SK-N-SH treated with all-trans-retinoic acid at 6 μM for 48 hours (cell line): ENCODE data around the gene RIPOR3.

ENCODE experiments used
- ATAC-seq: fragments of 200-7000 bp; cut with Tn5 transposase; 3 replicates; pipeline ENCODE4 v1.9.1; 2020; ENCODE audit warnings: mild to moderate bottlenecking, moderate library complexity
- ARNTL ChIP-seq: fragments of 450-650 bp; formaldehyde crosslinking; IDR thresholded peaks from 2 replicates; pipeline ENCODE4 v1.5.0; 2020; ENCODE audit warnings: low read depth, mild to moderate bottlenecking, moderate library complexity, borderline replicate concordance
- BACH2 ChIP-seq: fragments of 250-450 bp; sonication (Bioruptor Pico); IDR thresholded peaks from 2 replicates; pipeline ENCODE4 v1.9.0; 2021; ENCODE audit warnings: mild to moderate bottlenecking, borderline replicate concordance
- CREB5 ChIP-seq: fragments of 250-450 bp; sonication (Bioruptor Pico); IDR thresholded peaks from 2 replicates; pipeline ENCODE4 v1.5.1; 2020; ENCODE audit warnings: low read depth, mild to moderate bottlenecking, moderate library complexity
- CSDC2 ChIP-seq: fragments of 250-450 bp; sonication (Bioruptor Pico); IDR thresholded peaks from 2 replicates; pipeline ENCODE4 v1.5.0; 2020; ENCODE audit warnings: mild to moderate bottlenecking, moderate library complexity
- ESRRG ChIP-seq: fragments of 250-450 bp; sonication (Bioruptor Pico); IDR thresholded peaks from 2 replicates; pipeline ENCODE4 v1.6.1; 2021; ENCODE audit warnings: mild to moderate bottlenecking
- ISL1 ChIP-seq: fragments of 250-450 bp; sonication (Bioruptor Pico); IDR thresholded peaks from 2 replicates; pipeline ENCODE4 v2.1.2; 2022; ENCODE audit warnings: mild to moderate bottlenecking, moderate library complexity
- PPARA ChIP-seq: fragments of 250-450 bp; sonication (Bioruptor Pico); IDR thresholded peaks from 2 replicates; pipeline ENCODE4 v1.5.0; 2020; ENCODE audit warnings: mild to moderate bottlenecking, borderline replicate concordance
- SNAI2 ChIP-seq: fragments of 250-450 bp; sonication (Bioruptor Pico); IDR thresholded peaks from 2 replicates; pipeline ENCODE4 v1.5.0; 2020; ENCODE audit warnings: mild to moderate bottlenecking, moderate library complexity
- TOX ChIP-seq: fragments of 250-450 bp; sonication (Bioruptor Pico); IDR thresholded peaks from 2 replicates; pipeline ENCODE4 v1.8.0; 2021; ENCODE audit warnings: mild to moderate bottlenecking, moderate library complexity, borderline replicate concordance
- TSHZ2 ChIP-seq: fragments of 250-450 bp; sonication (Bioruptor Pico); IDR thresholded peaks from 2 replicates; pipeline ENCODE4 v1.5.0; 2020; ENCODE audit warnings: mild to moderate bottlenecking, moderate library complexity
- ZFP3 ChIP-seq: fragments of 250-450 bp; sonication (Bioruptor Pico); IDR thresholded peaks from 2 replicates; pipeline ENCODE4 v1.5.0; 2020; ENCODE audit warnings: mild to moderate bottlenecking, moderate library complexity
- ZFP30 ChIP-seq: fragments of 450-650 bp; formaldehyde crosslinking; IDR thresholded peaks from 2 replicates; pipeline ENCODE4 v1.5.0; 2022; ENCODE audit warnings: mild to moderate bottlenecking, moderate library complexity
- ZNF565 ChIP-seq: fragments of 450-650 bp; formaldehyde crosslinking; conservative IDR thresholded peaks from 2 replicates; pipeline ENCODE4 v1.5.0; 2020; ENCODE audit warnings: low read depth, mild to moderate bottlenecking, moderate library complexity
- ZNF70 ChIP-seq: fragments of 450-650 bp; formaldehyde crosslinking; IDR thresholded peaks from 2 replicates; pipeline ENCODE4 v1.5.0; 2020; ENCODE audit warnings: mild to moderate bottlenecking, moderate library complexity
- ZNF8 ChIP-seq: fragments of 450-650 bp; formaldehyde crosslinking; IDR thresholded peaks from 2 replicates; pipeline ENCODE4 v1.5.0; 2020; ENCODE audit warnings: mild to moderate bottlenecking, moderate library complexity
- TF ChIP-seq, protein P1 (sequence below): fragments of 250-450 bp; sonication (Bioruptor Pico); IDR thresholded peaks from 2 replicates; pipeline ENCODE4 v1.5.1; 2021; ENCODE audit warnings: mild to moderate bottlenecking, moderate library complexity
- TF ChIP-seq, protein P2 (sequence below): fragments of 250-450 bp; sonication (Bioruptor Pico); IDR thresholded peaks from 2 replicates; pipeline ENCODE4 v1.8.0; 2020; ENCODE audit warnings: mild to moderate bottlenecking, moderate library complexity, borderline replicate concordance

RIPOR3 gene

GRCh38 chr20:50546729-50547314 is 144.5 kb downstream of the RIPOR3 start:
- TF ChIP-seq ZNF70 (CRISPR knock-in tag) (no peak), SNAI2 (CRISPR knock-in tag) (no peak), PPARA (CRISPR knock-in tag) (no peak)
- TF ChIP-seq, all 23 proteins: peak for 0
- ATAC-seq, result no peak

GRCh38 chr20:50545126-50545525 is 146.2 kb downstream of the RIPOR3 start:
- ATAC-seq, result no peak
- TF ChIP-seq, protein P1, sequence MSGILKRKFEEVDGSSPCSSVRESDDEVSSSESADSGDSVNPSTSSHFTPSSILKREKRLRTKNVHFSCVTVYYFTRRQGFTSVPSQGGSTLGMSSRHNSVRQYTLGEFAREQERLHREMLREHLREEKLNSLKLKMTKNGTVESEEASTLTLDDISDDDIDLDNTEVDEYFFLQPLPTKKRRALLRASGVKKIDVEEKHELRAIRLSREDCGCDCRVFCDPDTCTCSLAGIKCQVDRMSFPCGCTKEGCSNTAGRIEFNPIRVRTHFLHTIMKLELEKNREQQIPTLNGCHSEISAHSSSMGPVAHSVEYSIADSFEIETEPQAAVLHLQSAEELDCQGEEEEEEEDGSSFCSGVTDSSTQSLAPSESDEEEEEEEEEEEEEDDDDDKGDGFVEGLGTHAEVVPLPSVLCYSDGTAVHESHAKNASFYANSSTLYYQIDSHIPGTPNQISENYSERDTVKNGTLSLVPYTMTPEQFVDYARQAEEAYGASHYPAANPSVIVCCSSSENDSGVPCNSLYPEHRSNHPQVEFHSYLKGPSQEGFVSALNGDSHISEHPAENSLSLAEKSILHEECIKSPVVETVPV, result no peak
- no peak for TF ChIP-seq ESRRG (CRISPR knock-in tag)
- TF ChIP-seq, protein P2, sequence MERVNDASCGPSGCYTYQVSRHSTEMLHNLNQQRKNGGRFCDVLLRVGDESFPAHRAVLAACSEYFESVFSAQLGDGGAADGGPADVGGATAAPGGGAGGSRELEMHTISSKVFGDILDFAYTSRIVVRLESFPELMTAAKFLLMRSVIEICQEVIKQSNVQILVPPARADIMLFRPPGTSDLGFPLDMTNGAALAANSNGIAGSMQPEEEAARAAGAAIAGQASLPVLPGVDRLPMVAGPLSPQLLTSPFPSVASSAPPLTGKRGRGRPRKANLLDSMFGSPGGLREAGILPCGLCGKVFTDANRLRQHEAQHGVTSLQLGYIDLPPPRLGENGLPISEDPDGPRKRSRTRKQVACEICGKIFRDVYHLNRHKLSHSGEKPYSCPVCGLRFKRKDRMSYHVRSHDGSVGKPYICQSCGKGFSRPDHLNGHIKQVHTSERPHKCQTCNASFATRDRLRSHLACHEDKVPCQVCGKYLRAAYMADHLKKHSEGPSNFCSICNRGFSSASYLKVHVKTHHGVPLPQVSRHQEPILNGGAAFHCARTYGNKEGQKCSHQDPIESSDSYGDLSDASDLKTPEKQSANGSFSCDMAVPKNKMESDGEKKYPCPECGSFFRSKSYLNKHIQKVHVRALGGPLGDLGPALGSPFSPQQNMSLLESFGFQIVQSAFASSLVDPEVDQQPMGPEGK (CRISPR knock-in tag), result no peak
- TF ChIP-seq TSHZ2 (CRISPR knock-in tag), result no peak
- TF ChIP-seq ZFP30 (CRISPR knock-in tag), result no peak
- TF ChIP-seq ZFP3 (CRISPR knock-in tag), result no peak
- TF ChIP-seq TOX, result no peak
- TF ChIP-seq CREB5 (CRISPR knock-in tag), result no peak
- TF ChIP-seq ZNF8 (CRISPR knock-in tag), result no peak

- no peak for ATAC-seq
- TF ChIP-seq TOX (no peak), ZNF8 (CRISPR knock-in tag) (no peak), ZFP30 (CRISPR knock-in tag) (no peak), TSHZ2 (CRISPR knock-in tag) (no peak), ESRRG (CRISPR knock-in tag) (no peak), CREB5 (CRISPR knock-in tag) (no peak), ZNF70 (CRISPR knock-in tag) (no peak), ISL1 (no peak)
- TF ChIP-seq, all 23 proteins: peak for 0
Observed at GRCh38 chr20:50543326-50543725, 148.0 kb downstream of the RIPOR3 start.

- TF ChIP-seq ISL1 (no peak), CSDC2 (no peak), CREB5 (CRISPR knock-in tag) (no peak), ARNTL (CRISPR knock-in tag) (no peak), BACH2 (CRISPR knock-in tag) (no peak), ZNF565 (CRISPR knock-in tag) (no peak), ESRRG (CRISPR knock-in tag) (no peak), ZNF8 (CRISPR knock-in tag) (no peak)
- TF ChIP-seq, protein P1, result no peak
- no peak for ATAC-seq
Observed at GRCh38 chr20:50541606-50542041, 149.7 kb downstream of the RIPOR3 start.
